GM19463 (cell line): ENCODE data around the gene CCL5.

Experiments
- ATAC-seq: cut with Tn5 transposase; IDR thresholded peaks from one replicate; pipeline ENCODE4 v1.9.1; 2021; ENCODE audit warnings: mild to moderate bottlenecking, moderate library complexity; ENCODE audit not compliant: unreplicated experiment

Gene CCL5

DNA sequence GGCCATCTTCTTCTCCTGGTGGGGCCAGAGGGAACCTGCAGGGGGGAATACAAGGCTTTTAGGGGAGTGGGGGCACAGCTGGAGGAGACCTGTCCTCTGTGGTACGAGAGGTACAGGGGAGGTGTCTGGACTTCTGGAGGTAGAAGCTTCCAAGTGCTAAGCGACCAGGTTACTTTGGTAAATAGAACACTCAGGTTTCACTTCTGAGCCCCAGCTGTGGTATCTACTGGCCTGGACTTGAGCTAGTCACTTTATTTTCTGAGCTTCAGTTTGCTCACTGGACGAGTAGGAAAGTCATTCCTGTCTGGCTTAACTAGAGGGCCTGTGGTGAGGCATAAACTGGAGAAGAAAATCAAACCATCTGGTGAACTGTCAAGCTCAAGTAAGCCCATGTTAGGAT is 11.4 kb downstream of the CCL5 start, which contains the start of gene HEATR9:
TSS of gene HEATR9 (minus strand) at position 155 of the 400 bp plus-strand sequence. CDS start at position 6, 149 bp downstream.
- no peak for ATAC-seq

DNA sequence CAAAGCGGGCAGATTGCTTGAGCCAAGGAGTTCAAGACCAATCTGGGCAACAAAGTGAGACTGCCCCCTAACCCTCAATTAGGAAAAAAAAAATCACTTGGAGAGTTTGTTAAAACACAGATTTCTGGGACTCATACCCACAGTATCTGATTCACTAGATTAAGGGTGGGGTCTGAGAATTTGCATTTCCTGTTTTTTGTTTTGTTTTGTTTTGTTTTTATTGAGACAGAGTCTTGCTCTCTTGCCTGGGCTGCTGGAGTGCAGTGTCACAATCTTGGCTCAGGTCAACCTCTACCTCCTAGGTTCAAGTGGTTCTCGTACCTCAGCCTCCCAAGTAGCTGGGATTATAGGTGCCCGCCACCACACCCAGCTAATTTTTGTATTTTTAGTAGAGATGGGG is 12.6 kb downstream of the CCL5 start:
- no peak for ATAC-seq

DNA sequence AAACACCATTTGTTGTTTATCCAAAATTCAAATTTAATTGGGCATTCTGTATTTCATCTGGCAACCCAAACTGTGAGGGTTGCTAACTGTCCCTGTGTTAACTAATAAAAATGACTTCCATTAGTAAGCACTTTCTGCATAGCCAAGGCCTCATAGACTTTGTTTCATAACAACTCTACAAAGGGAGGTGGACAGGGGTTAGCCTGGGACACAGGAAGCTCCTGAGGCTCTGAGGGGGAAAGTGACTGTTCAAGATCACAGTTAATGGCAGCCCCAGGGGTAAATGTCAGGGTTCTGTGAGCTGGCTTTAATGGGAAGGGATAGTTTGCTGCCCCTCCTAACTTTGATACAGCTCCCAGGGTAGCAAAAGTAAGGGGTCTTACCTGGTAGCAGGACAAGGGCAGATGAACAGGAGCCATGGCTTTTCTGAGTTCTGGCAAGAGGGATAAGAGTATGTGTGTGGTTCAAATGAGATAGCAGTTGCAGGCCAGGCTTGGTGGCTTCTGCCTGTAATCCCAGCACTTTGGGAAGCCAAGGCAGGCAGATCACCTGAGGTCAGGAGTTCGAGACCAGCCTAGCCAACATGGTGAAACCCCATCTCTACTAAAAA is 13.7 kb downstream of the CCL5 start:
- ATAC-seq = no peak

DNA sequence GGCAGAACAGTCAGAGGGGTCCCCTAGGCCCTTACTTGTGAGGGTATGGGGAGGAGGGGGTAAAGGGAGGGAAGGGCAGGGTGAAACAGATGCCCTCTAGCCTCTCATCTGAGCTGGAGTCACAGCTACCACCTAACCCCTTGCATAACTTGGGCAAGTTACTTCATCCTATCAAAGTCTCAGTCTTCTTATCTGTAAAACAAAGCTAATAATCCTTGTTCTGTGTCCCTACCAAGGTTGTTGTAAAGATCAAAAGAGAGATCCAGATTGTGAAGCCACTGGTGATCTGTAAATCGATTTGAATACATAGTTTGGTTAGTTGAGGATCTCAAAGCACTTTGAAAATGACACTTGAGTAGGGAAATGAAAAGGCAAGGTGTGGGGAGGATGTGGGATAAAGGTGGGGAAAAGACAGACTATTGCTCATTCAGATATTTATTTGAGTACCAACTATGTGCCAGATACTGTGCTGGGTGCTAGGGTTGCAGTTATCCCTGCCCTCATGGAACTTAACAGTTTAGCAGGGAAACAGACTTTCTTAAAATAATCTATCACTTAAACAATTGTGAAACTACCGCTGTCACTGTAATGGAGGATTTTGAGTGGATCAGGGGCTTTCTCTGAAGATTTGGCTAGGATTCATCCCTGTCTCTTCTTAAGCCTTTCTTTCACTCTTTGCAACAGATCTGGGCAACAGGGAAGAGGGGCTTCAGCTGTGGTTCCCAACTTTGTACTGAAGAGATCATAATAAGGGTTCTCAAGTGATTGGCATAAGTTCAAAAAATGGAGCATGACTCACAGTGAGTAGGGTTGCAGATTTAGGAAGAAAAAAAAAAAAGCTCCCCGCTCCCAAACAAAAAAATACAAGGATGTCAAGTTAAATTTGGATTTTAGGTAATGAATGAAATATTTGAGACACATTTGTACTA is 14.5 kb downstream of the CCL5 start:
- no peak for ATAC-seq

DNA sequence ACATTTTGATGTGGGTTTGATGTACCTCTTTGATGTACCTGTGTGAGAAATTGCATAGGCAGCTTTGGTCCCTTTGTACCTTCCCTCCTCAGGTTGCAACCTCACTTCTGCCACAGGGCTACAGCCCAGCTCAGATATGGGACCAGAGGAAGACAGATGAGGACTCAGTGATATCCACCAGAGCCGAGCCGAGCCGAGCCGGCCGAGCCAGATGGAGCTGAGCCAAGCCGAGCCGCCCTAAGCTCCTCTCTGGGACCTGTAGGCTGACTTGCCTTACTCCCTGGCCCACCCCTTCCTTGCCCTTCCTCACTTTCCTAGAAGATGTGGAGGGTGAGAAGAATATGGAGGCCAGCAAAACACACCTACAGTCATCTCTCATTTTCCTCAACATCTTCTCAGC is 15.3 kb downstream of the CCL5 start:
- no peak for ATAC-seq

DNA sequence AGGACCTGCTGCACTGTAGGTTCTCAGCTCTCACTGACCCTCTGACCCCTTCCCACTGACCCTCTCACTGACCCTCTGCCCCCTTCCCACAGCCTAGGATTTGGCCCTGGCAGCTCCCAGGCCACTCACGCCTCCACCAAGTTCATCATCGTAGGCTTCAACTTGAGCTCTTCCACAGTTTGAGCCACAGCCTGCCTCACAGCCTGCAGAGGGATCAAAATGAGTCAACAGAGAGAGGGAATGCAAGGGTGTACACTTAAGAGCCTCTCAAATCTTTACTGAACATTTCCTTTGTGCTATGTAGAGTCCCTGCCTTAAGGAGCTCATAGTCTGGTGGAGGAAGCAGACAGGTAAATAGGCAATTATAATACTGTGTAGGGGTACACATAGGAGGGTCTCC is 23.6 kb downstream of the CCL5 start:
- ATAC-seq = no peak

DNA sequence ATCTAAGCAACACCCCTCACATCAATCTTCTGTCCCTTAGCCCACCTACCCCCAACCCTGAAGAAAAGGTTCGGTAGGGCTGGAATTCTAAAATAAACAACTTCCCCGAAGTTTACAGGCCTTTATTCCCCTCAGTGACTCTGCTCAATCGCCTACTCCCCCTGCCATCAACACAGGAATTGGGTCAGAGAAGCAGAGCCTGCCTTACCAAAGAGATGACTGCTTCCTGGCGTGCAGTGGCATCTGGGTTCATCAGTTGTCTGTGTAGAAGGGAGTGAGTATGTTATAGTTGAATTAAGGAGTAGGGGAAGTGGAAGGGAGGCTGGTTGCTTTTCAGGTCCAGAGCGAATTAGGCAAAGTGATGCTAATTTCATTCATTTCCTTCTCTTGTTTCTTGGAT is 24.2 kb downstream of the CCL5 start:
- ATAC-seq = no peak

DNA sequence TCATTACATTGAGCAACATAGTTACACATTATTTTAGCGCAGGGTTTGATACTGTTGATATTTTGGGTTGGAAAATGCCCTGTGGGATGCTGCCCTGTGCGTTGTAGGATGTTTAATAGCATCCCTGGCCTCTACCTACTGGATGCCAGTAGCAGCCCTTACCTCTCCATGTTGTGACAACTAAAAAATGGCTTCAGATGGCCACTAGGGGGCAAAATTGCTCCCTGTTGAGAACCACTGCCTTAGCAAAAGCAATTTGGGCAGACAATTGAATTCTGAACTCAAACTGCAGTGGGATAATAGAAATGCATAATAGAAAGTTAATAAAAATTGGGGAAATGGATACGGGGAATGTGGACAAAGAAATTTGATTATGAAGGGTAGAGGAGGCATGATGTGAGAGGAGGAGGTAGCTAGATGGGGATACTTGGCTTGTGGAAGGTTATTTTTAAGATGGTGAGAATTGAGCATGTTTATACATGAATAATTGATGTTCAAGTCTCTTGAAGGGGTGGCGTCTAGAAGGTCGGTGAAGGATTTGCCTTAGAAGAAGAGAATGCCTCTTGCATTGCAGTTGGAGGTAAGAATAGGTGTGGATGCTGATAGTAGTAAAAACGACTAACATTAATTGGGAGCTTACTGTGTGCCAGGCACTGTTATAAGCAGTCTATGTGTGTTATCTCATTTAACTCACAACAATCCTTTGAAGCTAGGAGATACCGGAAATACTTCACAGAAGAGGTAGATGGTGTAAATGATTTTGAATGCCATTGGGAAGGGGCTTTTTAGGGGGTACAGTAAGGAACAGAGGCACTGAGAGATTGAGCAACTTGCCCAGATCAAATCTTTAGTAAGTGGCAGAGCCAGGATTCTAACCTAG is 30.5 kb downstream of the CCL5 start:
- ATAC-seq = no peak

DNA sequence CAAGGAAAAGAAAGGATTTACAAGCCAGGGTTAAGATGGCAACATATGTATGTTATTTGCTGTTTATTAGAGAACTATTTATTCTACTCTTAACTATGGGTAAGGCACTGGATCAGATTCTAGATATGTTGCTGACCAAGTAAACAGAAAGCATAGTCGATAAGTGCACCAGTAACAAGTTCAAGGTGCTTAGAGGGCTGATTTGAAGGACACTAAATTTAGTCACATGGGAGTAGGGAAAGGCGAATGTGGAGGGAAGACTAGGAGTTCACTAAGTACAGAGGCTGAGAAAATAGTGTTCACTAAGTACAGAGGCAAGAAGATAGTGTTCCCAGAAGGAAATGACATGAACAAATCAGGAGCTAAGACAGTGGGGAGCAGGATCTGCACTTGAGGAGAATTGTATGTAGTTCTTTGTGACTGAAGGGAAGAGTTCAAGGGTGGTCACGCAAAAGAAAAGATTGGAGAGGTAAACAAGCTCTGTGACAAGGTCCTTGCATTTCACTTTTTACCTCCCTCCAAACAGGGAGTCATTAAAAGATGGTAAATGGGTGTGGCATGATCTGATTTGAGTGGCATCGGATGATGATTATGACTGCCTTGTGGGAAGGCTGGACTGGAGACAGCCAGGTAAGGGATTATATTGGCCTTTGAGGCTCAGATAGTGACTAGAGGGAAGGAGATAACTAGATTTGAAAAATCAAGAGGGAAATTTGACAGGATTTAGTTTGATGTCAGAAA is 32.4 kb downstream of the CCL5 start:
- ATAC-seq = no peak

DNA sequence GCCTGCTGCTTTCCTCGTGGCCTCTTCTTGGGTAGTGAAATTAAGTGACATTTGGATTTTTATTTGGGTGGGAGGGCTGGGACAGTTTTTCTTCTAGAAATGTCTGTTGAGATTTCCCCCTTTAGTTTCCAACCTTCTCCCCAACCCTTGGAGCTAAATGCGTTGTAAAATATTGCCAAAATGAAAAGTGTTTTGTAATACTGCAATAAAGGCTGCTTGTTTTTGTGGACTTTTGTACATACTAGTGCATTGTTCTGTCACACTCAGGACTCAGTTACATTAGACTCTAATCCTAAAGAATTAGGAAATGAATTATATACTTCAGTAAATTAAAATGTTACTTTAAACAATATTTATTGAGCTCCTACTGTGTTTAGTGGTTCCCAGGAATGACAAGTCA is 33.2 kb downstream of the CCL5 start:
- no peak for ATAC-seq

DNA sequence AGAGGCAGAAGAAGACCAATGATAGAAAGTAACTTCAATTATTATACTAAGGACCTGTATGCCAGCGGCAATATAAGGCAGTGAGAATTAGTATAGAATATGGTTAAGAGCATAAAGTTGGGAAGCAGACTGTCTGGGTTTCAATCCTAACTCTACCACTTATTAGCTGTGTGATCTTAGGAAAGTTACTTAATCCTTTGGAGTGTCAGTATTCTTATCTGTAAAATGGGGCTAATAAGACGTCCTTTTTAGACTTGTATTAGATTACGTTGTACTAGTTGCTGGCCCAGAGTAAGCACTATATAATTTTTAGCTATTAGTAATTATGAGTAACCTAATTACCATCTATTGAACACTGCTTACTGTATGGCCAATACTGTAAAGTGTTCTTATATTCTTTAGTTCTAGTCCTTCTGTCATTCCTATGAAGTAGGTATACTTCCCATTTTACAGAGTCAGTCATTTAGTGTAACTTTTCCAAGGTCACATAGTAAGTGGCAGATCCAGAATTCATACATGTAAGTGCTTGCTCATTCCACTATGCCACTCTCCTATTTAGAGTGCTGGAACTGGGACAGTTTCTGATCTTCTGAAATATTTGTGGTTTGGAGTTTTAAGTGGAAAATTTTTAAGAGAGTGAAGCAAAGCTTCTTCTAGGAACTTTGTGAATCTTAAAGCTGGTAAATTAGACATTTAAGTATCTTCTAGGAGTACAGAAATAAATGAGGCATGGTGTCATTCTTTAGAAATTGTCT is 33.9 kb downstream of the CCL5 start:
- ATAC-seq = no peak

DNA sequence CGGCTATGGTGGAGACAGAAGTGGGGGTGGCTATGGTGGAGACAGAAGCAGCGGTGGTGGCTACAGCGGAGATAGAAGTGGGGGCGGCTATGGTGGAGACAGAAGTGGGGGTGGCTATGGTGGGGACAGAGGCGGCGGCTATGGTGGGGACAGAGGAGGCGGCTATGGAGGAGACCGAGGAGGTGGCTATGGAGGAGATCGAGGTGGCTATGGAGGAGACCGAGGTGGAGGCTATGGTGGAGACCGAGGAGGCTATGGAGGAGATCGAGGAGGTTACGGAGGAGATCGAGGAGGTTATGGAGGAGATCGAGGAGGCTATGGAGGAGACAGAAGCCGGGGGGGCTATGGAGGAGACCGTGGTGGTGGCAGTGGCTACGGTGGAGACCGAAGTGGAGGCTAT is 35.6 kb downstream of the CCL5 start:
- no peak for ATAC-seq

DNA sequence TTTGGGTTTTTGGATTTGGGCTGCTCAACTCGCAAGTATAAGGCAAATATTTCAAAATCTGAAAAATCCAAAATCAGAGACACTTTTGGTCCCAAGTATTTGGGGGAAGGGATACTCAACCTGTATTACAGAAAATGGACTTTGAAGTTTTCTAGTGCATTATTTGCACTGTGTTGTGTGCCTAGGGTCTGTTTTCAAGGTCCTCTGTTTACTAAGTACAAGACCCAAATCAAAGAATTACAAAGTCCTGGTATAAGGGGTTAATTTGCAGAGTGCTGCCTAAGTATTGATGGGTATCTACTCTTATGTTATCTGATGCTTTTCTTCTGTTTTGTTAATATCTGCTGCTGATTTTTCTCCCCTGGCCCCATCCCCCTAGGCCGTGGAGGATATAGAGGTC is 36.5 kb downstream of the CCL5 start:
- no peak for ATAC-seq

DNA sequence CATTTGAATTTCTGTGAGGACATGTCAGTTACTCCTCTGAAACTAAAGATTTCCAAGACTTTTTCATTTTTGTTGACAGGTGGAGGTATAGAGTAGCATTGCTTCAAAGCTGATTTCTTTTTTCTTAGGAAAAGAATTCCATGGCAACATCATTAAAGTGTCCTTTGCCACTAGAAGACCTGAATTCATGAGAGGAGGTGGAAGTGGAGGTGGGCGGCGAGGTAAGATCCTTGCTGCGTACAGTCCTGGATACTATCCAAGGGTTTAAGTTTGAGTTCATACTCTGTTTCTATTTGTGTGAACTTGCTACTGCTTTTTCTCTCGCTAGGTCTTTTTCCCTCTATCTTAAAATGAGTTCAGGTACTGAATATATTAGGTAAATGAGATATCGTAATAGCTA is 37.9 kb downstream of the CCL5 start:
- no peak for ATAC-seq

DNA sequence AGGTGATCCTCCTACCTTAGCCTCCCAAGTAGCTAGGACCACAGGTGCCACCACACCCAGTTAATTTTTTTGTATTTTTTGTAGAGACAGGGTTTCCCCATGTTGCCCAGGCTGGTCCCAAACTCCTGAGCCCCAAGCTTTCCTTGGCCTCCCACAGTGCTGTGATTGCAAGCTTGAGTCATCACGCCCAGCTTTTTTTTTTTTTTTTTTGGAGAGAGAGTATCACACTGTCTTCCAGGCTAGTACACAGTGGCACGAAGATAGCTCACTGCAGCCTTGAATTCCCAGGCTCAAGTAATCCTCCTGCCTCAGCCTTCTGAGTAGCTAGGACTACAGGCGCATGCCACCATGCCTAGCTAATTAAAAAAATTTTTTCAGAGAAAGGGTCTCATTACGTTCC is 38.7 kb downstream of the CCL5 start:
- ATAC-seq = no peak

DNA sequence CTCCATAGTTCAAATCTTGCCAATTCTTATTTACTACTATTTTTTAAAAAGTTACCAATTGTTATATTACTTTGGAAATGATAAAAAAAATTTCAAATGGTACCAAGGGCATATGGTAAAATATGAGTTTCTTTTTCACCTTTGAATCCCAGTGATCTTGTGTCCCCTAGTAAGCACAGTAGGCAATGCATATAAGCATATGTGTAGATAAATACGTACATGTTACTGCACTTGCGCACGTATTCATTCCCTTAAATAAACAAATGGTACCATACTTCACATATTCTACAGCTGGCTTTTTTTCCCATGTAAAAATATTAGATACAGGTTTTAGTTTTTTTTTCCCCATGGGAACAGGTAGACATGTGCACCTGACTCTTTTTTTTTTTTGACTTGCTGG is 39.1 kb downstream of the CCL5 start:
- ATAC-seq = no peak

DNA sequence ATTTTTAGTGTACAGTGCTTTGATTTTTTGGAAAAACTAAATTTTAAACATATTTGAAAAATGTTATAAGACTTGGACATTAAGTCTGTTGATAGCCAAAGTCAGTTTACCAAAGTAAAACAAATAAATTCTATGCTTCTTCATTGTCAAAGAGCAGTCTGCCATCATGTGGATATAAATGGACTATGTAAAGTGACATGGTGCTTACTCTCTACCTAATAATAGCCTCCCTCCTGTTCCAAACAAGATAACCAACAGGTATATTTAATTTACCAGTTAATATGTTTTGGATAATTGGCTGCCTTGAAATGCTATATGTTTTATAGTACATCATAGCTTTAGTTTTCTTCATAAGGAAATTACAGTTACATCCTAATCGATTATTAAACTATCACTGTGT is 55.0 kb downstream of the CCL5 start:
- no peak for ATAC-seq
